Measurements from ENCODE around the gene NAV3. TPM values are rescaled to one million over a fixed set of nuclear protein-coding genes. Genes with fewer than 3 reads are reported as not detected.

NAV3 gene
- total and polyA plus RNA-seq, 4 donors, result 0.22 to 1.7 (median 0.71) TPM

- Histone ChIP-seq H3K9me3 (ENCODE audit: control insufficient read depth in 4 of 4, low read length in 3 of 4) (no peaks in the 10 kb centered on the region), H3K4me3 (ENCODE audit: low read depth in 1 of 3, low read length in 3 of 3) (no peak overlapping the region), H3K9ac (ENCODE audit: low read depth in 1 of 2, low read length in 2 of 2) (no peak overlapping the region), H3K27ac (ENCODE audit: low read depth in 1 of 2, low read length in 2 of 2) (no peak overlapping the region), H3K27me3 (ENCODE audit: control insufficient read depth in 4 of 4, insufficient read depth in 4 of 4, low read length in 3 of 4) (no peaks in the 10 kb centered on the region), H3K36me3 (ENCODE audit: control insufficient read depth in 4 of 4, insufficient read depth in 3 of 4, low read depth in 1 of 4, low read length in 3 of 4) (no peaks in the 10 kb centered on the region), H3K4me1 (ENCODE audit: control insufficient read depth in 4 of 4, insufficient read depth in 4 of 4, low read length in 3 of 4) (no peaks in the 10 kb centered on the region)
- TF ChIP-seq ATF3 (IDR thresholded peaks at IDR 0.05) (no peak), MAX (IDR thresholded peaks at IDR 0.05) (no peak), GABPA (IDR thresholded peaks at IDR 0.05 in 1 of 2, conservative IDR thresholded peaks at IDR 0.05 in 1 of 2) (no peak), HNF4G (IDR thresholded peaks at IDR 0.05) (no peak), CTCF (IDR thresholded peaks at IDR 0.05; ENCODE audit: low read depth, low read length, missing input control) (no peak), FOXA1 (IDR thresholded peaks at IDR 0.05) (no peak), RAD21 (IDR thresholded peaks at IDR 0.05) (no peak), TAF1 (conservative IDR thresholded peaks at IDR 0.05) (no peak), SP1 (IDR thresholded peaks at IDR 0.05) (no peak), HNF4A (conservative IDR thresholded peaks at IDR 0.05) (no peak), ZBTB33 (IDR thresholded peaks at IDR 0.05) (no peak), RXRA (IDR thresholded peaks at IDR 0.05) (no peak), FOXA2 (IDR thresholded peaks at IDR 0.05) (no peak), JUND (IDR thresholded peaks at IDR 0.05) (no peak), YY1 (IDR thresholded peaks at IDR 0.05) (no peak), EGR1 (IDR thresholded peaks at IDR 0.05; ENCODE audit: low read depth in 2 of 2) (no peak)
- DNase-seq (ENCODE audit: low spot score), result no peak
Measured at GRCh38 chr12:78143717-78144116, 313.0 kb downstream of the NAV3 start.

GRCh38 chr12:78145398-78145797 lies 314.7 kb downstream of the NAV3 start:
- no peak overlapping the region for H3K9ac ChIP-seq (ENCODE audit: low read depth in 1 of 2, low read length in 2 of 2)
- H3K27me3 ChIP-seq (ENCODE audit: control insufficient read depth in 4 of 4, insufficient read depth in 4 of 4, low read length in 3 of 4), result no peaks in the 10 kb centered on the region
- TF ChIP-seq ATF3 (IDR thresholded peaks at IDR 0.05) (no peak), YY1 (IDR thresholded peaks at IDR 0.05) (no peak), RXRA (IDR thresholded peaks at IDR 0.05) (no peak), SP1 (IDR thresholded peaks at IDR 0.05) (no peak), RAD21 (IDR thresholded peaks at IDR 0.05) (no peak), EGR1 (IDR thresholded peaks at IDR 0.05; ENCODE audit: low read depth in 2 of 2) (no peak), ZBTB33 (IDR thresholded peaks at IDR 0.05) (no peak), HNF4G (IDR thresholded peaks at IDR 0.05) (no peak), REST (IDR thresholded peaks at IDR 0.05) (no peak), TAF1 (conservative IDR thresholded peaks at IDR 0.05) (no peak), FOXA1 (IDR thresholded peaks at IDR 0.05) (no peak), GABPA (IDR thresholded peaks at IDR 0.05 in 1 of 2, conservative IDR thresholded peaks at IDR 0.05 in 1 of 2) (no peak), FOXA2 (IDR thresholded peaks at IDR 0.05) (no peak), MAX (IDR thresholded peaks at IDR 0.05) (no peak), HNF4A (conservative IDR thresholded peaks at IDR 0.05) (no peak), JUND (IDR thresholded peaks at IDR 0.05) (no peak), NR2F2 (IDR thresholded peaks at IDR 0.05) (no peak), CTCF (IDR thresholded peaks at IDR 0.05; ENCODE audit: low read depth, low read length, missing input control) (no peak)
- no peak overlapping the region for H3K4me3 ChIP-seq (ENCODE audit: low read depth in 1 of 3, low read length in 3 of 3)
- H3K9me3 ChIP-seq (ENCODE audit: control insufficient read depth in 4 of 4, low read length in 3 of 4), result no peaks in the 10 kb centered on the region
- H3K27ac ChIP-seq (ENCODE audit: low read depth in 1 of 2, low read length in 2 of 2), result no peak overlapping the region
- no peaks in the 10 kb centered on the region for H3K4me1 ChIP-seq (ENCODE audit: control insufficient read depth in 4 of 4, insufficient read depth in 4 of 4, low read length in 3 of 4)
- no peak for DNase-seq (ENCODE audit: low spot score)
- 36% methylated on average over 2 of the region's 2 CpGs for WGBS
- H3K36me3 ChIP-seq (ENCODE audit: control insufficient read depth in 4 of 4, insufficient read depth in 3 of 4, low read depth in 1 of 4, low read length in 3 of 4), result no peaks in the 10 kb centered on the region
